GM18868 (cell line): Measurements from ENCODE around the gene FAH.

ENCODE experiments used
- ATAC-seq: cut with Tn5 transposase; IDR thresholded peaks from one replicate; pipeline ENCODE4 v1.9.1; 2021; ENCODE audit warnings: mild to moderate bottlenecking, moderate library complexity; ENCODE audit not compliant: unreplicated experiment

Gene FAH

GRCh38 chr15:80171787-80172186 lies 19.0 kb downstream of the FAH start:
- ATAC-seq = no peak

- ATAC-seq = no peak
Observed at GRCh38 chr15:80172401-80172800, 19.6 kb downstream of the FAH start.

DNA sequence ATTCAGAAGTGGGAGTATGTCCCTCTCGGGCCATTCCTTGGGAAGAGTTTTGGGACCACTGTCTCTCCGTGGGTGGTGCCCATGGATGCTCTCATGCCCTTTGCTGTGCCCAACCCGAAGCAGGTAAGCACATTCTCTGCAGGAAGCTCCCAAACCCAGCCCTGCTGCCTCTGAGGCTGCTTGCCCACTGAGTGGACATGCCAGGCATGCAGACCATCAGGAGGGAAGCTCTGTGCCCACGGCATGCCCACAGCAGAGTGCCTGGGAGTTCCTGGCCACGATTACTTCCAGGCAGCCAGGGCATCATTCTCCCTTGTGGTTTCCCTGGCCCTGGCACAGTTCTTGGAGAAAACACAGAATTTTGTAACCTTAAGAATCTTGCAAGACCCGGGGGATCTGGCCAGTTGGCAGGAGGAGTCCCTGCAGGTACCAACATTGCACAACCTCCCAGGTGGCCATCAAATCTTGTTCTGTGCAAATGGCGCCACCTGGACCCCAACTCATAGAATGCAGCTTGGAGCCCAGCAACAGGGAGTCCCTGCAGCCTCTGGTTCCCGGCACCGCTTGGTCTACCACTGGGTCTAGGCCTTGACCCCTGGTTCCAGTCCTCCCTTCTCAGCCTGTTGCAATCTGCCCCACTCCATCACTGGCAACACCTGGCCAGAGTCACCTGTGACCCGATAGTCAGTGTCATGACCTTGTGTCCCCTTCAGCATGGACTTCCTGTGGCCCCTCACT lies 20.4 kb downstream of the FAH start:
- no peak for ATAC-seq

DNA sequence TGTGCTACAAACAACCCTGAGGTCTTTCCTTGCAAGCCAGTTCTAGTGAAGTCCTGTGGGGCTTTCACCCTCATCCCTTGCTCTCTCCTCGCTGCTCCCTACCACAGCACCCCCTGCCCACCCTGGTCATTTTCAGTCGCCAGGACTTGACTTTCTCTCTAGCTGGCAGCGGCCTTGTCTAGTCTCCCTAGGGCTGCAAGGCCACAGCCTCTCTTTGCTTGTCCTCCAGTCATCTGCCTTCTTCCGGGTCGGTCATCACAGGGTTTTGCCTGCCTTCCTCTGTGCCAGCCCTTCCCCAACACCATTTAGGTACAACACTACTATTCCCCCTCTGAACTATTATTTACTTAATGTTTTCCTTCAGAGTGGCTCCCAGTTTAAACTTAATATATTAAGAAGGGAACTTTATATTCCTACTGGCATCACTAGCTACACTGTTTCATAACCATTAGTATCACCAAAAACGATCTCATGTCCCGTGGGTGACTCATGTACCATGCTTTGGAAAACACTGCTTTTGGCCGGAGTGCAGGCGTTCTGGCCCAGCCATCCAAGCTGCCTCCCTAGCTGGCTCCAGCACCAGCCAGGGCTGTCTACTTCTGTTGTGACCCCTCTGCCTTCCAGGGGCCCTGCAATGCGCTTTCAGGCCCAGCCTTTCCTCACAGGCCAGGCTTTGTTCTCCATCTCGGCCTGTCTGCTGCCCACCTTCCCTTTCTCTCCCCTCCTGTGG lies 21.4 kb downstream of the FAH start:
- ATAC-seq = no peak

GRCh38 chr15:80175436-80175835 lies 22.6 kb downstream of the FAH start:
- ATAC-seq = no peak

GRCh38 chr15:80176443-80176842 lies 23.6 kb downstream of the FAH start:
- ATAC-seq = no peak

GRCh38 chr15:80177156-80177555 lies 24.4 kb downstream of the FAH start:
- ATAC-seq = no peak

DNA sequence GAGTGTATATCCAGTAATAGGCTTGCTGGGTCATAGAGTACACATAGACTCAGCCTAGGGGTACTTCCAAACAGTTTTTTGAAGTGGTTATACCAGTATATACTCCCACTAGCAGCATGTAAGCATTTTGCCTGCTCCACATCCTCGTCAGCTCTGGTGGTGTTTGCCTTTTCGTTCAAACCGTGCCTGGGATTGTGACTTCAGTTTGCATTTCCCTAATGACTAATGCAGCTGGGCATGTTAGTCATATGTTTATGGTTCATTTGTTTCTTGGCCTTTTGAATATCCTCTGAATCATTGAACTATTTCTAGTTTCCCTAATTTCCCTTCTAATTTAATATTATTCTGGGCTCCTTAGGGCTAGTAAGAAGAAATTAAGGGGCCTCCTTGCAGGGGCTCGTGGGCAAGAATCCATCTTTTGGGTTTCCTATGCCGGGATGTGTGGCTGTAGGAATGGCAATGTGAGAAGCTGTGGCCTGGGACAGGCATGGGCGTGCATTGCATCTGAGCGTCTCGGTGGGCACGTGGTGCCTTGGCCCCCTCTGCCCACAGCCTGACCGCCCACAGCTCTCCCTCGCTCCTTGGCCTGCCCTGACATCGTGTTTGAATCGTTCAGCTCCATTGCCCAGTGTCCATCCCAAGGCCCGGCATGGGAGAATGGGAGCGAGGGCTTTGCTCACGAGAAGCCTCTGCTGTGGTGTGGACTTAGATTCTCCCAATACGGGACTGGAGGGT lies 26.4 kb downstream of the FAH start:
- ATAC-seq = no peak

DNA sequence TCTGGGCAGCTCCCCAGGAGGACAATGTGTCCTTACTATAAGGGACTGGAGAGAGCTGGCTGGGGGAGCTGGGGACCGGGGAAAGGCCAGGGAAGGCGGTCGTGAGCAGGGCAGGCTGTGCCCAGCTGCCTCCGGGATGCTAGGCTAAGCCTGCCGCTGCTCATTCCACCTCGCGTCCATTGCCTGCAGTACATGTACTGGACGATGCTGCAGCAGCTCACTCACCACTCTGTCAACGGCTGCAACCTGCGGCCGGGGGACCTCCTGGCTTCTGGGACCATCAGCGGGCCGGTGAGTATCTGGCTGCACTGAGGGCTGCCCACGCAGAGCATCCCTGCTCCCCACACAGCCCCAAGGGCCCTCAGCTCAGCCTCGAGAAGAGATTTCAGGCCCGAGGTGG lies 27.1 kb downstream of the FAH start:
- no peak for ATAC-seq

DNA sequence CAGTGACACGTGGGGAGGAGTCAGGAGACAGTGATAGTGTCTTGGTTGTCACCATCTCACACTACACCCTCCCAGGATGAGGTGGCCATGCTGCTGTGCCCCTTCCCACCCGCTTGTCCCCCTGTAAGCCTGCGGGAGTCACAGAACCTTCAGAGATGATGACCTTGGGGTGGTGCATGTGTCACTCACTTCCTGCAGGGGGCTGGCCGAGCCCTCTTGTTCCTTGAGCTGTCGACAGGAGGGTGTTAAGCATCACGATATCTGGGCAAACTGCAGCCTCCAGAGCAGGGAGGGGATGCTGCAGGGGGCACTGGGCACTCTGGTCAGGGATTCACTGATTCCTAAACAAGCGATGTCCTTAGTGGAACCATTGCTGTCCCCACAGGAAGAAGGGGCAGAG lies 27.7 kb downstream of the FAH start:
- ATAC-seq = no peak

GRCh38 chr15:80180986-80181385 lies 28.2 kb downstream of the FAH start:
- no peak for ATAC-seq

DNA sequence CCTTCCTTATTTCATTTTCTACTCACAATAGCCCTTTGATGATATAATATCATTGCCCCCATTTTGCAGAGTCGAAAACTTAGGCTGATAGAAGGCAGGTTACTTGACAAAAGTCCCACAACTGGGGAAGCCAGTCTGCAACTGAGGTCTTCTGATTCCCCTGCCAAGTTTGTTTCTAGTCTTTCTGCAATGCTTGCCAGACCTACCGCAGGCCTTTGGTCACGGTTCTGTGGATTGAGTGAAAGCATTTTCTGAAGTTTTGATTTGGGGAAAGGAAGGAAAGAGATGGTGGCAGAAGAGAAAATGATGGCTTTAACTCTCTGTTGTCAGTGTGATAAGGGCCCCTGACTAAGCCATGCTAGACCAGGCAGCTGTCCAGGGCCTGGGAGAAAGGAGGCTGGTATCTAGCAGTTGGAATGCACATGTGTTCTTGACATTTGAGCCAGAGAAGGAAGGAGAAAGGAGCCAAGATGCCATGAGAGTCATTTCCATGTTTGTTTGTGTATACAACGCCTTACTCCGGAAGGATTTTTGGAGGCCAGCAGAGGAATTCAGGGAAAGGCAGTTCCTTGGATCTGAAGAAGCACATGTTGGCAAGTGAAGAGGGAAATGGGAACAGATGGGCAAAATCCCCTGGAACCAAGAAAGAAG lies 29.9 kb downstream of the FAH start:
- ATAC-seq = no peak

DNA sequence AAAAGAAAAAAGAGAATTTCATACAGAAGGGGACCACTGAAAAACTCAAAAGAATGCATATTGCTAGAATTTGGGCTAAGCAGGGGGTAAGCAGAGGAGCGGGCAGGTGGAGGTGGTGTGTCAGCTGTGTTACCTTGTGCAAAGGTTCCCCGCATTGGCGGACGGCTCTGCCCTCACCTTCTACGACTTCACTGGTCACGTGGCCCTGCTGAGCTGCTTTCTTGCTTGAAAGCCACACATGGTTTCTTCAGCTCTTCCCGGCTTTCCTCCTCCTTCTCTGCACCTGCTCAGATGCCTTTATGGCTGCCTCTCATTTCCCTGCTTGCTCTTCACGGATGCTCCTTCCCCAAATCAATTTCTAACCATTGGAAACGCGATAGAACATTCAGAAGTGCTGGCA lies 30.5 kb downstream of the FAH start:
- ATAC-seq = no peak

DNA sequence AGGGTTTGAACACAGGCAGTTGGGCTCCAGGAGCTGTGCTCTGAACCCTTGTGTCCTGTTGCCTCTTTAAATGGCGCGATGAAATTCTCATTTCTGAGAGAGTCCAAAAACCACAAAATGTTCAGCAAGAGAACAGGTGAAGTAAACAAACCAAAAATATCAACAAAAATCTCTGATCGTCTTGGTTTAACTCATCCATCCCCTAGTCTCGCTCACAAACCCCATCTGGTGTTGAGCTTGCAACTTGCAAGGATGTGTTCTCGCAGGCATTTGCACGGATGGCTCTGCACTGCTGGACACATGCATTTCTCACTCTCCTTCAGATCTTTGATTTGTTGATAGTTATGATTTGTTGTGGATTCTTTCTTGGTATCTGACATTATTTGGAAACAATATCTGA lies 31.1 kb downstream of the FAH start:
- ATAC-seq = no peak

GRCh38 chr15:80184554-80184953 lies 31.8 kb downstream of the FAH start:
- no peak for ATAC-seq

GRCh38 chr15:80185152-80185551 lies 32.4 kb downstream of the FAH start:
- no peak for ATAC-seq

DNA sequence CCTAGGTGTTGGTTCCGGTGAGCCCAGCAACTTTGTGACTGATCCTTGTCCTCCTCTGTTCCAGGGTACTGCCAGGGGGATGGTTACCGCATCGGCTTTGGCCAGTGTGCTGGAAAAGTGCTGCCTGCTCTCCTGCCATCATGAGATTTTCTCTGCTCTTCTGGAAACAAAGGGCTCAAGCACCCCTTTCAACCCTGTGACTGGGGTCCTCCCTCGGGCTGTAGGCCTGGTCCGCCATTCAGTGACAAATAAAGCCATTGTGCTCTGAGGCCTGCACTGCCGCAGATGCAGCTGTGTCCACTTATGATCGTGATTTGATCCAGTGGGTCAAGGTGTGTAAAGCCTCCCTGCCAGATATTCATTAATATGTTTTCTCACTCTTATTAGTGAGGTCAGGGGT lies 33.3 kb downstream of the FAH start:
- no peak for ATAC-seq

DNA sequence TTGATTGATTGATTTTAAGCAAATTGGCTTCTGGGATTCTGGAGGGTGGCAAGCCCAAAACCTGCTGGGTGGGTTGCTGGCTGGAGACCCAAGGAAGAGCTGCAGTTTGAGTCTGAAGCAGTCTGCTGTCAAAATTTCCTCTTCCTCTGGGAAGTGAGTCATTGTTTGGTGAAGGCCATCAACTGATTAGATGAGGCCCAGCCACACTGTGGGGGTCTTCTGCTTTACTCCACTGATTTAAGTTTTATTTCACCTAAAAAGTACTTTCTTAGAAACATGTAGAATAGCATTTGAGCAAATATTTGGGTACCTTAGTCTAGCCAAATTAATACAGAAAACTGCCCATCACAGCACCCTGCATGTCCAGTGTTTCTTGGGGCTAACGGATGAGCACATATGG lies 33.8 kb downstream of the FAH start:
- no peak for ATAC-seq

DNA sequence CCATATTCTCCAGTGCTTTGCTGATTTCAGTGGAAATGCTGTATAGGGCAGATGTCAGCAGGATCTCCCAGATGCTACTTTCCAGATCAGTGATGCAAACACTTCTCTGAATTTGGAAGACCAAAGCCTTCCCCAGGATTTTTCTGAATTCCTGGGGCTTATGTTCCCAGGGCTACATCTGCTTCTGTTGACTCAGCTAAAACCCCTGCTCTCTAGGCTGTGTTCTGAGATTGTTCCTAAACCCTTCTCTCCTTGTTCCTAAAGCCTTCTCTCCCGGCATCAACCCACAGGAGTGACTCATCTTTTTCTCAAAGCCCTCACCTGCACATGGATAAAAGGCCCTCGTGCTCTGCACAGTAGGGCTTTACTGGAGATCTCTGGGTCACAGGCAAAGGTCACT lies 35.5 kb downstream of the FAH start:
- ATAC-seq = no peak

DNA sequence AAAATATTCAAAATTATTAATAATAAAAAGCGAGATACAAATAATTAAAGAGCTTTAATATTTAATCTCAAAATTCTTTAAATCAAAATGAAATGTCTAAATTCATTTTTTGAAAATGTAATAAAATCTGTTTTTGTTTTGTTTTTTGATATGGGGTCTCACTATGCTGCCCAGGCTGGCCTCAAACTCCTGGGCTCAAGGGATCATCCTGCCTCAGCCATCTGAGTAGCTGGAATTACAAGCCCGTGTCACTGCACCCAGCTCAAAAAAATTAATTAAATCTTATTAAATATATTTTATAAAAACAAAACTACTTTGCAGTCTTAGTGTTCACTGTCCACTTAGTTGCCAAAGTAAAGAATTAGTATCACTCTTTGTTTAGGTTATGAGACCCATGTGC lies 38.4 kb downstream of the FAH start:
- ATAC-seq = no peak

GRCh38 chr15:80191897-80192595 lies 39.2 kb downstream of the FAH start:
- ATAC-seq = no peak
